ENCODE data around the gene UBAC2.

DNA sequence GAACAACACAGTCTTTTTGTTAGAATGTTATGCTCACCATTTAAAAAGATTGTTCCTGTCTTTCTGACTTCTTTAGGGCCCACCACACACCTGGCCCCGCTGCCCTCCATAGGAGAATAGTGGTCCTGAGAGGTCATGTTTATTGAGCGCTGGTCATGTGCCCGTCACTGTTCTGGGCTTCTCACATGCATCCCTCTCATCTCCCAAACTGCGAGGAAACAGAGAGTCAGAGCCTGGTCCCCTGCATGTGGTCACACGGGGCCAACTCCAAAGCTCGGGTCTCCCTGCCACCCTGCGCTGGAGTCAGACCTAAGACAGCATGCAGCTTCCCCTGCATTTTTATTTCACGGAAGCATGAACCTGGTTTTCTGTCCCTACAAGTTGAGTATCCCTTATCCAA, 177.0 kb downstream of the UBAC2 start:
- TF ChIP-seq POLR2A (IDR thresholded peaks at IDR 0.05; ENCODE audit: low read depth, low read length) (no peak), TAF1 (IDR thresholded peaks at IDR 0.05; ENCODE audit: low read depth, low read length) (no peak)
